HEK293T (cell line): Measurements from ENCODE around the gene MACROD2.

Experiments
- FOXM1 ChIP-seq: fragments of 450-650 bp; IDR thresholded peaks from 2 replicates; pipeline ENCODE4 v1.6.1; 2017; ENCODE audit warnings: mild to moderate bottlenecking, borderline replicate concordance
- SP1 ChIP-seq: fragments of 450-650 bp; IDR thresholded peaks from 2 replicates; pipeline ENCODE4 v1.6.1; 2017

- no peak for TF ChIP-seq SP1
- TF ChIP-seq FOXM1, result no peak
Measured at GRCh38 chr20:15252304-15252703, 1257.0 kb downstream of the MACROD2 start.
